HFFc6 (cell line): ENCODE data around the gene CASP3. TPM values are rescaled to one million over a fixed set of nuclear protein-coding genes. Genes with fewer than 3 reads are reported as not detected.

Experiments
- DNase-seq: peaks from one replicate; pipeline ENCODE4 v3.0.0-alpha.2; 2018
- H3K27ac Mint-ChIP-seq: 2 replicates; pipeline ENCODE4 v1.8.0; 2020; ENCODE audit warnings: mild to moderate bottlenecking, mixed read lengths
- H3K27me3 Mint-ChIP-seq: 2 replicates; pipeline ENCODE4 v1.8.0; 2021; ENCODE audit warnings: mild to moderate bottlenecking, moderate library complexity, mixed read lengths; ENCODE audit not compliant: insufficient read depth
- H3K36me3 Mint-ChIP-seq: 2 replicates; pipeline ENCODE4 v1.8.0; 2021; ENCODE audit warnings: low read depth, mixed read lengths
- H3K4me1 Mint-ChIP-seq: 2 replicates; pipeline ENCODE4 v1.8.0; 2020; ENCODE audit warnings: low read depth, mixed read lengths
- H3K4me3 Mint-ChIP-seq: 2 replicates; pipeline ENCODE4 v1.8.0; 2020; ENCODE audit warnings: mild to moderate bottlenecking, moderate library complexity, mixed read lengths
- H3K9me3 Mint-ChIP-seq: 2 replicates; pipeline ENCODE4 v1.8.0; 2020; ENCODE audit warnings: mild to moderate bottlenecking, mixed read lengths
- total RNA-seq, 6 experiments: library from RNA; stranded (reverse); fragmentation: NEBNext Ultra II Directional; extraction: Animal tissue kit (Norgen Biotek cat#: 25700); gene quantifications; 2 replicates in 1 of 6; 3 replicates in 5 of 6; pipeline ENCODE4 v1.2.3, GENCODE V29; 2021
- TF ChIP-seq, protein P1 (sequence below): fragments of 200-600 bp; sonication (generic); IDR thresholded peaks from 2 replicates; pipeline ENCODE4 v1.5.0; 2021; ENCODE audit warnings: antibody characterized with exemption, mild to moderate bottlenecking

The CASP3 gene
- total RNA-seq, 6 experiments from 2014 or later, result 25.8 to 31.6 (median 26.5) TPM

GRCh38 chr4:184590196-184590595 lies 59.1 kb downstream of the CASP3 start:
- no peak for DNase-seq
- TF ChIP-seq, protein P1, sequence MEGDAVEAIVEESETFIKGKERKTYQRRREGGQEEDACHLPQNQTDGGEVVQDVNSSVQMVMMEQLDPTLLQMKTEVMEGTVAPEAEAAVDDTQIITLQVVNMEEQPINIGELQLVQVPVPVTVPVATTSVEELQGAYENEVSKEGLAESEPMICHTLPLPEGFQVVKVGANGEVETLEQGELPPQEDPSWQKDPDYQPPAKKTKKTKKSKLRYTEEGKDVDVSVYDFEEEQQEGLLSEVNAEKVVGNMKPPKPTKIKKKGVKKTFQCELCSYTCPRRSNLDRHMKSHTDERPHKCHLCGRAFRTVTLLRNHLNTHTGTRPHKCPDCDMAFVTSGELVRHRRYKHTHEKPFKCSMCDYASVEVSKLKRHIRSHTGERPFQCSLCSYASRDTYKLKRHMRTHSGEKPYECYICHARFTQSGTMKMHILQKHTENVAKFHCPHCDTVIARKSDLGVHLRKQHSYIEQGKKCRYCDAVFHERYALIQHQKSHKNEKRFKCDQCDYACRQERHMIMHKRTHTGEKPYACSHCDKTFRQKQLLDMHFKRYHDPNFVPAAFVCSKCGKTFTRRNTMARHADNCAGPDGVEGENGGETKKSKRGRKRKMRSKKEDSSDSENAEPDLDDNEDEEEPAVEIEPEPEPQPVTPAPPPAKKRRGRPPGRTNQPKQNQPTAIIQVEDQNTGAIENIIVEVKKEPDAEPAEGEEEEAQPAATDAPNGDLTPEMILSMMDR, result no peak
- Mint-ChIP-seq H3K4me1 (0 out of 2 replicates have a peak, but pooled peaks cover 8% of the 10 kb centered on the region), H3K4me3 (no peak overlapping the region), H3K27me3 (peaks cover 15% of the 10 kb centered on the region), H3K27ac (no peak overlapping the region), H3K9me3 (no peaks in the 10 kb centered on the region), H3K36me3 (no peaks in the 10 kb centered on the region)

- TF ChIP-seq, protein P1, result no peak
- no peak overlapping the region for H3K4me3 Mint-ChIP-seq
- H3K36me3 Mint-ChIP-seq, result no peaks in the 10 kb centered on the region
- H3K4me1 Mint-ChIP-seq, result 0 out of 2 replicates have a peak, but pooled peaks cover 8% of the 10 kb centered on the region
- peaks cover 12% of the 10 kb centered on the region for H3K27me3 Mint-ChIP-seq
- no peaks in the 10 kb centered on the region for H3K9me3 Mint-ChIP-seq
- no peak for DNase-seq
- no peak overlapping the region for H3K27ac Mint-ChIP-seq
Observed at GRCh38 chr4:184588893-184589292, 60.4 kb downstream of the CASP3 start.

- H3K27me3 Mint-ChIP-seq, result peaks cover 12% of the 10 kb centered on the region
Observed at GRCh38 chr4:184587701-184588100, 61.5 kb downstream of the CASP3 start.

GRCh38 chr4:184587221-184587620 lies 62.0 kb downstream of the CASP3 start:
- Mint-ChIP-seq H3K4me3 (no peak overlapping the region), H3K36me3 (no peaks in the 10 kb centered on the region), H3K4me1 (0 out of 2 replicates have a peak, but pooled peaks cover 8% of the 10 kb centered on the region), H3K27me3 (peaks cover 12% of the 10 kb centered on the region), H3K9me3 (no peaks in the 10 kb centered on the region), H3K27ac (no peak overlapping the region)
- TF ChIP-seq, protein P1, result no peak
- DNase-seq, result no peak

More at GRCh38 chr4:184587701-184588100, 61.5 kb downstream of the CASP3 start:
- Mint-ChIP-seq H3K27ac (no peak overlapping the region), H3K9me3 (no peaks in the 10 kb centered on the region), H3K4me3 (no peak overlapping the region), H3K36me3 (no peaks in the 10 kb centered on the region), H3K4me1 (0 out of 2 replicates have a peak, but pooled peaks cover 8% of the 10 kb centered on the region)
- TF ChIP-seq, protein P1, result no peak
- no peak for DNase-seq

DNA sequence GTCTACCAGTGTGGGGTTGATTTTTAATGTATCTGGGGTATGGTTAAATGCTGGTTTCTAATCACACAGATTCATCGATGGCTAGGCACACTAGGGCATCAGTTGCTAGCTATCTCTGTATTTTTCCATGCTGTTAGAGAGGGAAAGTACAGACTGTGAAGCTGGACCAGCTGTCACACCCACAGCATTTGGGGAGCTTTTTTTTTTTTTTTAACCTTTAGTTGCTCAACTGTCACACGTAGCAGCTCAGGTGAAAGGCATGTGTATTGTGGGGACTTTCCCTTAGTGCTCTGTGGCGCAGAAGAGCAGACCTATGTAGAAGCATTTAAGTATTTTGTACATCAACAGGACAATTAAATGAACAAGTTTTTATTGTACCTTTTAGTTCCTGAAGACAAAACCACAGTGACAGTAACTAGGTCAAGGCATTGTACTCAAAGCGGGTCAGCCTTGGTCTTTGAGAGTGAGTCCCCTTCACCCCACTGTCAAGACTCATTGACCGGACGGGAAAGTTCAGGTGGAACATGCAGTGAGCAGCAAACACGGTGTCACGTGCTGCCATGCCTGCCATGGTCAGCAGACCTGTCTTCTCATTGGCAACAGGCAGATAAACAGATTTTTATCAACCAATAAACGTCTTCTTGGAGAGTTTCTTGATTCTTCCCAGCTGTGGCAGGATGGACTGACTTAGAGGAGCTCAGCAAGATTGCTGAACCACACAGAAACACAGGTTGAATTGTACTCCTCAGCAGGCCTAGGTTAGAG lies 65.3 kb downstream of the CASP3 start:
- Mint-ChIP-seq H3K4me3 (no peak overlapping the region), H3K27me3 (peaks cover 3% of the 10 kb centered on the region; the same call in 1 of the 2 replicates), H3K36me3 (no peaks in the 10 kb centered on the region; the same call in 1 of the 2 replicates), H3K27ac (no peak overlapping the region), H3K9me3 (peaks cover 4% of the 10 kb centered on the region; the same call in 1 of the 2 replicates), H3K4me1 (0 out of 2 replicates have a peak, but pooled peaks cover 3% of the 10 kb centered on the region)
- no peak for DNase-seq
- TF ChIP-seq, protein P1, result no peak

Other genes with a start within 250 kb of the CASP3 start
- gene IRF2, start 174.9 kb downstream of the CASP3 start, total RNA-seq, result 10 to 100 TPM; 13.4 to 24.0 (median 19.7) TPM
- 10 to 100 TPM in 4 of 6 experiments, 1 to 10 TPM in 2; 9.0 to 11.3 (median 10.8) TPM for gene PRIMPOL, start 291 bp upstream of the CASP3 start, total RNA-seq
- 10 to 100 TPM in 5 of 6 experiments, 1 to 10 TPM in 1; 8.8 to 19.1 (median 17.0) TPM for gene CENPU, start 84.6 kb upstream of the CASP3 start, total RNA-seq
- 10 to 100 TPM; 21.7 to 24.0 (median 22.9) TPM for gene ACSL1, start 176.5 kb upstream of the CASP3 start, total RNA-seq